ENCODE measurements around the gene MGST3.
"Not testable (repeated sequence)": the region's sequence is repeated elsewhere in the genome, so short reads cannot be mapped to it uniquely, and the experiment has no call there.

The MGST3 gene

GRCh38 chr1:165630629-165631341 is at the start of gene MGST3:
MGST3 (plus strand) TSS chr1:165631234; CDS start chr1:165649848, 18,614 bp downstream.
- in situ Hi-C loops (cut with HindIII; ENCODE audit: low pct_ligation_motif_present, low pct_unique_long_range_greater_than_20kb, low sequenced_read_pairs), result no loop called here
- DNase-seq, result peak; percentile 98

GRCh38 chr1:165581926-165582325 is 49.1 kb upstream of the MGST3 start:
- in situ Hi-C loops (cut with HindIII; ENCODE audit: low pct_ligation_motif_present, low pct_unique_long_range_greater_than_20kb, low sequenced_read_pairs), result loop anchor here (25.0 kb wide), 1 partner anchor 170 kb away; no protein-coding TSS in a partner anchor
- no peak for DNase-seq

- DNase-seq, result no peak
- in situ Hi-C loops (cut with HindIII; ENCODE audit: low pct_ligation_motif_present, low pct_unique_long_range_greater_than_20kb, low sequenced_read_pairs), result loop anchor here (25.0 kb wide), 1 partner anchor 174 kb away; no protein-coding TSS in a partner anchor
Observed at GRCh38 chr1:165586398-165586797, 44.6 kb upstream of the MGST3 start.

GRCh38 chr1:165591391-165591790 is 39.6 kb upstream of the MGST3 start:
- in situ Hi-C loops (cut with HindIII; ENCODE audit: low pct_ligation_motif_present, low pct_unique_long_range_greater_than_20kb, low sequenced_read_pairs), result loop anchor here (25.0 kb wide), 1 partner anchor 179 kb away; no protein-coding TSS in a partner anchor
- not testable (repeated sequence) for DNase-seq

- in situ Hi-C loops (cut with HindIII; ENCODE audit: low pct_ligation_motif_present, low pct_unique_long_range_greater_than_20kb, low sequenced_read_pairs), result loop anchor here (25.0 kb wide), 1 partner anchor 181 kb away; no protein-coding TSS in a partner anchor
- DNase-seq, result peak; percentile 78
Observed at GRCh38 chr1:165592945-165593823, 37.9 kb upstream of the MGST3 start.

GRCh38 chr1:165595246-165595938 is 35.6 kb upstream of the MGST3 start:
- DNase-seq, result no peak

GRCh38 chr1:165597883-165598675 is 33.0 kb upstream of the MGST3 start:
- DNase-seq, result peak; percentile 97
- in situ Hi-C loops (cut with HindIII; ENCODE audit: low pct_ligation_motif_present, low pct_unique_long_range_greater_than_20kb, low sequenced_read_pairs), result loop anchor here (25.0 kb wide), 1 partner anchor 186 kb away; no protein-coding TSS in a partner anchor

More at GRCh38 chr1:165595246-165595938, 35.6 kb upstream of the MGST3 start:
- in situ Hi-C loops (cut with HindIII; ENCODE audit: low pct_ligation_motif_present, low pct_unique_long_range_greater_than_20kb, low sequenced_read_pairs), result loop anchor here (25.0 kb wide), 1 partner anchor 183 kb away; no protein-coding TSS in a partner anchor

- in situ Hi-C loops (cut with HindIII; ENCODE audit: low pct_ligation_motif_present, low pct_unique_long_range_greater_than_20kb, low sequenced_read_pairs), result loop anchor here (25.0 kb wide), 1 partner anchor 186 kb away; no protein-coding TSS in a partner anchor
- DNase-seq, result peak; percentile 13
Observed at GRCh38 chr1:165598676-165599059, 32.4 kb upstream of the MGST3 start.

GRCh38 chr1:165600793-165601192 is 30.2 kb upstream of the MGST3 start:
- no peak for DNase-seq
- in situ Hi-C loops (cut with HindIII; ENCODE audit: low pct_ligation_motif_present, low pct_unique_long_range_greater_than_20kb, low sequenced_read_pairs), result no loop called here

GRCh38 chr1:165603810-165604209 is 27.2 kb upstream of the MGST3 start:
- DNase-seq, result peak; percentile 11
- in situ Hi-C loops (cut with HindIII; ENCODE audit: low pct_ligation_motif_present, low pct_unique_long_range_greater_than_20kb, low sequenced_read_pairs), result no loop called here

GRCh38 chr1:165605246-165605645 is 25.8 kb upstream of the MGST3 start:
- in situ Hi-C loops (cut with HindIII; ENCODE audit: low pct_ligation_motif_present, low pct_unique_long_range_greater_than_20kb, low sequenced_read_pairs), result no loop called here
- no peak for DNase-seq

GRCh38 chr1:165606676-165607075 is 24.4 kb upstream of the MGST3 start:
- peak; percentile 74 for DNase-seq
- in situ Hi-C loops (cut with HindIII; ENCODE audit: low pct_ligation_motif_present, low pct_unique_long_range_greater_than_20kb, low sequenced_read_pairs), result not testable (repeated sequence)

GRCh38 chr1:165610866-165611265 is 20.2 kb upstream of the MGST3 start:
- in situ Hi-C loops (cut with HindIII; ENCODE audit: low pct_ligation_motif_present, low pct_unique_long_range_greater_than_20kb, low sequenced_read_pairs), result no loop called here
- DNase-seq, result no peak

GRCh38 chr1:165612062-165612461 is 19.0 kb upstream of the MGST3 start:
- in situ Hi-C loops (cut with HindIII; ENCODE audit: low pct_ligation_motif_present, low pct_unique_long_range_greater_than_20kb, low sequenced_read_pairs), result no loop called here
- DNase-seq, result peak; percentile 87

GRCh38 chr1:165616054-165616612 is 14.9 kb upstream of the MGST3 start:
- DNase-seq, result no peak
- in situ Hi-C loops (cut with HindIII; ENCODE audit: low pct_ligation_motif_present, low pct_unique_long_range_greater_than_20kb, low sequenced_read_pairs), result no loop called here

- in situ Hi-C loops (cut with HindIII; ENCODE audit: low pct_ligation_motif_present, low pct_unique_long_range_greater_than_20kb, low sequenced_read_pairs), result no loop called here
- DNase-seq, result no peak
Observed at GRCh38 chr1:165616987-165617546, 14.0 kb upstream of the MGST3 start.

GRCh38 chr1:165619647-165620151 is 11.3 kb upstream of the MGST3 start:
- no peak for DNase-seq
- in situ Hi-C loops (cut with HindIII; ENCODE audit: low pct_ligation_motif_present, low pct_unique_long_range_greater_than_20kb, low sequenced_read_pairs), result no loop called here

Data from ACHN (cell line).